ENCODE data around the gene MRPS26.
"Not testable (repeated sequence)": the region's sequence is repeated elsewhere in the genome, so short reads cannot be mapped to it uniquely, and the experiment has no call there.

Gene MRPS26

GRCh38 chr20:3014662-3015061, 31.2 kb upstream of the MRPS26 start:
- no peak overlapping the region for H3K4me2 ChIP-seq
- no peak overlapping the region for H3K27ac ChIP-seq
- no peaks in the 10 kb centered on the region for H3K27me3 ChIP-seq
- no peaks in the 10 kb centered on the region; a peak in 1 of 22 replicates for H4K20me1 ChIP-seq
- no peak for TF ChIP-seq Cebpa-rat (IDR thresholded peaks at IDR 0.05)
- H3K9me3 ChIP-seq (replicated peaks in 1 of 11), result peaks cover 11 to 30% (median 20%) of the 10 kb centered on the region in 11 experiments; a peak in 21 of 22 replicates
- H3K4me3 ChIP-seq, result no peak overlapping the region
- H3K36me3 ChIP-seq, result peaks cover 61 to 86% (median 73%) of the 10 kb centered on the region in 11 experiments
- H3K4me1 ChIP-seq, result no peaks in the 10 kb centered on the region
- no peak overlapping the region for H3K9ac ChIP-seq

DNA sequence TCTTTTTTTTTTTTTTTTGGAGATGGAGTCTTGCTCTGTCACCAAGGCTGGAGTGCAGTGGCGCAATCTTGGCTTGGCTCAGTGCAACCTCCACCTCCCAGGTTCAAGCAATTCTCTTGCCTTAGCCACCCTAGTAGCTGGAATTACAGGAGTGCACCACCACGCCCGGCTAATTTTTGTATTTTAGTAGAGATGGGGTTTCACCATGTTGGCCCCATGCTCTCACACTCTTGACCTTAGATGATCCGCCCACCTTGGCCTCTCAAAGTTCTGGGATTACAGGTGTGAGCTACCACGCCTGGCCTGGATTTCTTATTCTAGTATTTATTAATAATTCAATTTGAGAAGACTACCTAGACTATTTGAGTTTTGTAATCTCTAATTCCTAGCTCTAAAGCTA, 30.6 kb upstream of the MRPS26 start:
- not testable (repeated sequence) for H3K4me3 ChIP-seq, H3K27me3 ChIP-seq, H3K9ac ChIP-seq, H3K27ac ChIP-seq, H3K4me1 ChIP-seq, H4K20me1 ChIP-seq, H3K4me2 ChIP-seq
- peaks cover 57 to 81% (median 68%) of the 10 kb centered on the region in 11 experiments for H3K36me3 ChIP-seq
- H3K9me3 ChIP-seq (replicated peaks in 1 of 11), result peaks cover 11 to 30% (median 20%) of the 10 kb centered on the region in 11 experiments; a peak in 21 of 22 replicates

- peaks cover 0 to 16% (median 10%) of the 10 kb centered on the region in 10 experiments; a peak in 9 of 20 replicates for H3K4me1 ChIP-seq
- H4K20me1 ChIP-seq, result peaks cover 0 to 7% (median 0%) of the 10 kb centered on the region in 11 experiments; a peak in 1 of 22 replicates
- peaks cover 11 to 26% (median 16%) of the 10 kb centered on the region in 11 experiments; a peak in 21 of 22 replicates for H3K9me3 ChIP-seq (replicated peaks in 1 of 11)
- H3K27ac ChIP-seq, result no peak overlapping the region
- peak overlapping the region in 5 of 11 experiments; percentile 9 to 63 (median 53); a peak in 8 of 22 replicates for H3K4me2 ChIP-seq
- H3K9ac ChIP-seq, result no peak overlapping the region; a peak in 1 of 22 replicates
- TF ChIP-seq Cebpa-rat (IDR thresholded peaks at IDR 0.05), result no peak
- H3K36me3 ChIP-seq, result peaks cover 68 to 84% (median 77%) of the 10 kb centered on the region in 11 experiments
- no peak overlapping the region for H3K4me3 ChIP-seq
- no peaks in the 10 kb centered on the region for H3K27me3 ChIP-seq
Observed at GRCh38 chr20:3021327-3021726, 24.5 kb upstream of the MRPS26 start.

- peaks cover 10 to 22% (median 13%) of the 10 kb centered on the region in 11 experiments; a peak in 21 of 22 replicates for H3K9me3 ChIP-seq (replicated peaks in 1 of 11)
- no peak overlapping the region for H3K4me3 ChIP-seq
- H3K4me2 ChIP-seq, result peak overlapping the region in 4 of 11 experiments; percentile 48 to 63 (median 54); a peak in 7 of 22 replicates
- H4K20me1 ChIP-seq, result peaks cover 0 to 7% (median 0%) of the 10 kb centered on the region in 11 experiments; a peak in 1 of 22 replicates
- H3K36me3 ChIP-seq, result peaks cover 68 to 84% (median 77%) of the 10 kb centered on the region in 11 experiments
- no peak for TF ChIP-seq Cebpa-rat (IDR thresholded peaks at IDR 0.05)
- H3K9ac ChIP-seq, result no peak overlapping the region; a peak in 1 of 22 replicates
- H3K4me1 ChIP-seq, result peaks cover 0 to 16% (median 10%) of the 10 kb centered on the region in 10 experiments; a peak in 9 of 20 replicates
- no peaks in the 10 kb centered on the region for H3K27me3 ChIP-seq
- no peak overlapping the region for H3K27ac ChIP-seq
Observed at GRCh38 chr20:3021777-3022176, 24.1 kb upstream of the MRPS26 start.

GRCh38 chr20:3022559-3023490, 23.0 kb upstream of the MRPS26 start:
- H3K27me3 ChIP-seq, H3K4me3 ChIP-seq, H3K9ac ChIP-seq, H3K27ac ChIP-seq, H3K4me2 ChIP-seq: not testable (repeated sequence)
- Histone ChIP-seq H3K36me3 (peaks cover 68 to 84% (median 77%) of the 10 kb centered on the region in 11 experiments), H3K9me3 (replicated peaks in 1 of 11) (peaks cover 2 to 11% (median 3%) of the 10 kb centered on the region in 11 experiments; a peak in 21 of 22 replicates), H4K20me1 (peaks cover 0 to 13% (median 0%) of the 10 kb centered on the region in 11 experiments; a peak in 3 of 22 replicates), H3K4me1 (peaks cover 0 to 16% (median 10%) of the 10 kb centered on the region in 10 experiments; a peak in 9 of 20 replicates)

GRCh38 chr20:3027987-3028386, 17.9 kb upstream of the MRPS26 start:
- H3K9ac ChIP-seq, result no peak overlapping the region
- no peak overlapping the region for H3K4me3 ChIP-seq
- peaks cover 91 to 100% (median 98%) of the 10 kb centered on the region in 11 experiments for H3K36me3 ChIP-seq
- no peak overlapping the region for H3K4me2 ChIP-seq
- no peaks in the 10 kb centered on the region for H3K27me3 ChIP-seq
- H3K27ac ChIP-seq, result no peak overlapping the region
- H3K4me1 ChIP-seq, result no peaks in the 10 kb centered on the region
- H4K20me1 ChIP-seq, result peaks cover 0 to 13% (median 0%) of the 10 kb centered on the region in 11 experiments; a peak in 3 of 22 replicates
- no peaks in the 10 kb centered on the region for H3K9me3 ChIP-seq (replicated peaks in 1 of 11)
- TF ChIP-seq Cebpa-rat (IDR thresholded peaks at IDR 0.05), result no peak

DNA sequence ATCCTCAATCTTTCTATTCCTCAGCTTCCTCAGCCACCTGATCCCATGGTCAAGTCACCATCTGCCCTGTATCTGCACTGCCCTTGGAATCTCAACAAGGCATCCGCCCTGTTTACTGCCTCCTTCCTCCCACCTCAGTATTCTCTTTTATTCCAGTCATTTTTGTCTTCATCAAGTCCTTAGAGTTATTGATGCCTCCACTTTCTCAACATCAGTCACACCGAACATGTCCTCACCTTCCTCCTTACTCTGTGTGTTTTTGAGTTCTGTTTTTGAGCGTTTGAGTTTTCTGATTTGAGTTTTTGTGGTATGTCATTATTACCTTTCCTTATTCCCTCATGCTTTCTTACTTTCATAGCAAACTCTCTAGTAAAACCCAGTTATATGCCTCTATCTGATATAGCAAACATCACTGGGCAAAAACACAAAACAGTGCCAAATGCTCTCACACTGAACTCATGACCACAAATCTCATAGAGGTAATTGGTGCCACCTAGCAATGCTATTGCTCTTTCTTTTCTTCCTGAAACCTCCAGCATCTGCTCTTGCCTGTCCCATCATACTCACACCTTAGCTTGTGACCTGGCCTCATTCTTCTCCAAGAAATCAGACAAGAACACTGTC, 14.2 kb upstream of the MRPS26 start:
- peaks cover 91 to 100% (median 99%) of the 10 kb centered on the region in 11 experiments for H3K36me3 ChIP-seq
- peaks cover 0 to 20% (median 0%) of the 10 kb centered on the region in 11 experiments; a peak in 3 of 22 replicates for H4K20me1 ChIP-seq
- TF ChIP-seq Cebpa-rat (IDR thresholded peaks at IDR 0.05), result no peak
- H3K27ac ChIP-seq, result no peak overlapping the region
- no peak overlapping the region for H3K4me3 ChIP-seq
- H3K9me3 ChIP-seq (replicated peaks in 1 of 11), result no peaks in the 10 kb centered on the region
- no peak overlapping the region for H3K9ac ChIP-seq
- H3K27me3 ChIP-seq, result no peaks in the 10 kb centered on the region
- H3K4me2 ChIP-seq, result no peak overlapping the region
- H3K4me1 ChIP-seq, result no peaks in the 10 kb centered on the region

DNA sequence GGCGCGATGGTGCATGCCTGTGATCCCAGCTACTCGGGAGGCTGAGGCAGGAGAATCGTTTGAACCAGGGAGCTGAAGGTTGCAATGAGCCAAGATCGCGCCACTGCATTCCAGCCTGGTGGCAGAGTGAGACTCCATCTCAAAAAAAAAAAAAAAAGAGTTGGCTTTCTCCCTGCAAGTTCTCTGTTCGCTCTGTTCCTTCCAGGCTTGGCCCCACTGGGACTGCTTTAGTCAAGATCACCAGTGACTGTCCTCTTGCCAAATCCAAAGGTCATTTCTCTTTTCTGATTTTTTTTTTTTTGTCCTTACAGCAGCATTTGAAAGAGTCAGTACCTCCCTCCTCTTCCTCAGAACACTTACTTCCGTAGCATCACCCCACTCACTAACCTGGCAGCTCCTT, 13.2 kb upstream of the MRPS26 start:
- peaks cover 0 to 19% (median 0%) of the 10 kb centered on the region in 11 experiments; a peak in 4 of 22 replicates for H4K20me1 ChIP-seq
- no peaks in the 10 kb centered on the region for H3K4me1 ChIP-seq
- no peak overlapping the region for H3K4me2 ChIP-seq
- no peak overlapping the region for H3K4me3 ChIP-seq
- H3K27me3 ChIP-seq, result no peaks in the 10 kb centered on the region
- no peaks in the 10 kb centered on the region for H3K9me3 ChIP-seq (replicated peaks in 1 of 11)
- TF ChIP-seq Cebpa-rat (IDR thresholded peaks at IDR 0.05), result no peak
- H3K27ac ChIP-seq, result no peak overlapping the region
- peaks cover 91 to 100% (median 99%) of the 10 kb centered on the region in 11 experiments for H3K36me3 ChIP-seq
- H3K9ac ChIP-seq, result no peak overlapping the region

GRCh38 chr20:3037654-3038053, 8.2 kb upstream of the MRPS26 start:
- no peak overlapping the region for H3K9ac ChIP-seq
- H3K4me2 ChIP-seq, result no peak overlapping the region
- no peak for TF ChIP-seq Cebpa-rat (IDR thresholded peaks at IDR 0.05)
- H4K20me1 ChIP-seq, result peaks cover 0 to 19% (median 0%) of the 10 kb centered on the region in 11 experiments; a peak in 2 of 22 replicates
- H3K27ac ChIP-seq, result no peak overlapping the region
- no peaks in the 10 kb centered on the region for H3K4me1 ChIP-seq
- no peaks in the 10 kb centered on the region for H3K9me3 ChIP-seq (replicated peaks in 1 of 11)
- H3K36me3 ChIP-seq, result peaks cover 80 to 100% (median 86%) of the 10 kb centered on the region in 11 experiments
- no peaks in the 10 kb centered on the region for H3K27me3 ChIP-seq
- no peak overlapping the region for H3K4me3 ChIP-seq

Data from BLaER1 treated with 17β-estradiol and CSF1 and Interleukin-3, amounts not matched to agents 10 nM and 100 nM (cell line).